Measurements from ENCODE around the gene WNK1.
A peak's percentile ranks its signal among the peaks of the same experiment; 100 is the strongest.
"Not testable (repeated sequence)": the region's sequence is repeated elsewhere in the genome, so short reads cannot be mapped to it uniquely, and the experiment has no call there.

The WNK1 gene

DNA sequence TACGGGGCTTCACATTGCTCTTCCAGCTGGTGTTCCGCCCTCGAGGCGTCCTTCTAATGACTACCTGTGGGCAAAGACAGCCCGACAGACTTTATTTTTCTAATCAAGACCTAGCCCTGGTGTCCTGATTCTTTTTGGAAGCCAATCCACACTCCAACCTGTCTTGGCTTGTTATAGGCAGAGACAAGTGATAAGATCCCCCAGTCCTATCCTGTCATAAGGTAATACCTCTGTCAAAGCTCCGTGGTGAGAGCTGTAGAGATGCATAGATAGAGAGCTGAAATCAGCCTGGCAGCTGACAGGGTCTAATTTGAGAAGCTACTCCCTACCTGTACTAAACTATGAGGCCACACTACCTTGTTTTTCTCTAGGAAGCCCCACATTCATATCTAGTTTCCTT, 11.5 kb upstream of the WNK1 start:
- FAIRE-seq (no peak), DNase-seq (ENCODE audit: low spot score) (no peak)

DNA sequence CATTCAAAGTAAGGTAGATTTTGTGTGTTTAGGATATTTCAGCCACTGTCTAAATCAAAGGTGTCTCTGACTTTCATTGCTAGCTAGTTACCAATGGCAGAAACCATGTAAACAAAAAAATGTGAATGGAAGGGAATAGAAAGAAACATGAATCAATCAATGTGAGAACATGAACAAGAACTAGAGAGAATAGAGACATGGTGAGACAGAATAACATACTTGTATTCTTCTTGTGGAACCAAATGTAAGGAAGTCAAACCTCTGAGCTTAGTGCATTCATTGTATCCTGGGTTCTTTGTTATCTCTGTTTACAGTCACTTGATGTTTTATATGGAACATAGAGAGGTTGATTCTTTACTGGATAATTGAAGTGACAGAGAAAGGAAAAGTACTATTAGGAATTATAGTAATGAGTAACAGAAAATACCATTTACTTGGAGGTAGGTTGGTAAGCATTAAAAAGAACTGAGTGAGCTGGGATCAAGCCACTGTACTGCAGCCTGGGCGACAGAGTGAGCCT, 2.6 kb upstream of the WNK1 start:
- no peak for FAIRE-seq

DNA sequence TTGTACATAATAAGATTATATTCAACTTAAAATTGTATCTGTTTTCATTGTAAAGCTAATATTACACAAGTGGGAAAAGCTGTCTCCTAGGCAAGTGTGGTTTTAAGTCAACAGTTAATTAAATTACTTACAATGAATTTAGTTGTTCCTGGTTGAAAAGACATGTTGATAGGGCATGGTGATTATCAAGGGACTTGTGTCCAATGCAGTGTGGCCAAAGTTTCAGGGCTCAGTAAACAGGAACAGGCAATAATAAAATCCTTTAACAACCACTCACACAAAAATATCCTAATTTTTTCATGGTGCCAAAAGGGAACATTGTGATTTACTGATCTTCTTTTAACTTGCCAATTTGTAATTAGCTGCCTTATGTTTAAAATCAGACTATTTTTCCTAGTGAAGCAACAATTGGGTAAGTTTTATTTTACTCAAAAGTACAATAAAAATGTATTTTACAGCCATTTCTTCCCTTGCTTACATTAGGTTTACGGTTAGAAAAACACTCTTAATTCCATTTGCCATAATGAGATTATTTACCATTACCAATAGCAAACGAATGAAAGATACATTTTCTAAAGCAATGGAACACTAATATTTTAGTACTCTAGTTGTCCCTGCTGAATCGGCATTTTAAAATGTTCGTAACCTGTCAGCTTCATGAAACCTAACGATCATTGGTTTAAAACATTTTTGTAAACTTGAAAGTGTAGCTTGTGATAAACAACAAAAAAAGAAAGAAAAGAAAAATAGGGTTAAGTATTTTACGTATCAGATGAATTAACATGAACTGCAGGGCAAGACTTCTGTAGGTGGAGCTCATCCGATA, 1.8 kb upstream of the WNK1 start:
- FAIRE-seq (no peak), DNase-seq (ENCODE audit: low spot score) (no peak)

More for the DNA sequence above, 2.6 kb upstream of the WNK1 start:
- no peak for DNase-seq (ENCODE audit: low spot score)

DNA sequence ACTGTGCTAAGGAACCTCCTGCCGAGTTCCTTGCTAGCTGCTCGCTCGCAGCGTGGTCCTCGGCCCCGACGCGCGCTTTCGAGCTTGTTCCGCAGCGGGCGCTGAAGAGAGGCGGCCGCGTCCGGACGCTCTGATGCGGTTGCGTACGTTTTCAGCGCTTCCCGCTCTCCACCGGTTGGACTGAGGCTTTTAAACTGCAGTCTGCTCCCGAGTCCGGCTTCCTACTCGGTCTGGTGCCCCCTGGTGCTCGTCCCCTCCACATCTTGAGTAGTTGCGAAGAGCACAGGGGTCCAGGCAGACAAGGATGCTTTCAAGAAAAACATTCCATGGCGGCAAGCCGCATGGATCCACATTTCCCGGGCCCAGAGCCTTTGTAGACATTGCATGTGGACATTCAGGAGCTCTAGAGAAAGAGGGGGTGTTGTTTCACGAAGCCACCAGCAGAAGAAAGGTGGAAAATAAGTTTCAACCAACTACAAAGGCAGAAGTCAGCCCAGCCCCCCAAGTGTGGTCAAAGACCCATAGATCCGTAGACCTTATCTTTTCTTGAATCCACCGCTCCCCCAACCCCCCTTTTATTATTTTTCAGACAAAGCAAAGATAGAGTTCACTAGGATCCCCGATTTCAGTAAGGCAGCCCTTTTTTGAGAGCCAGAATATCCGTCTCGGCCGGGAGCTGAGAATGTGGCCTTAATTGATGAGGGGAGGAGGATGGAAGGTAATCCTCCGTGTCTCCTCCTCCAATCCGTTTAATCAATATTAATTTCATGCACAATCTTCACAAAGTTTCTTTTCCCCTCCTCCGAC, 984 bp upstream of the WNK1 start:
- FAIRE-seq (peak; percentile 86), DNase-seq (ENCODE audit: low spot score) (peak; percentile 92)

DNA sequence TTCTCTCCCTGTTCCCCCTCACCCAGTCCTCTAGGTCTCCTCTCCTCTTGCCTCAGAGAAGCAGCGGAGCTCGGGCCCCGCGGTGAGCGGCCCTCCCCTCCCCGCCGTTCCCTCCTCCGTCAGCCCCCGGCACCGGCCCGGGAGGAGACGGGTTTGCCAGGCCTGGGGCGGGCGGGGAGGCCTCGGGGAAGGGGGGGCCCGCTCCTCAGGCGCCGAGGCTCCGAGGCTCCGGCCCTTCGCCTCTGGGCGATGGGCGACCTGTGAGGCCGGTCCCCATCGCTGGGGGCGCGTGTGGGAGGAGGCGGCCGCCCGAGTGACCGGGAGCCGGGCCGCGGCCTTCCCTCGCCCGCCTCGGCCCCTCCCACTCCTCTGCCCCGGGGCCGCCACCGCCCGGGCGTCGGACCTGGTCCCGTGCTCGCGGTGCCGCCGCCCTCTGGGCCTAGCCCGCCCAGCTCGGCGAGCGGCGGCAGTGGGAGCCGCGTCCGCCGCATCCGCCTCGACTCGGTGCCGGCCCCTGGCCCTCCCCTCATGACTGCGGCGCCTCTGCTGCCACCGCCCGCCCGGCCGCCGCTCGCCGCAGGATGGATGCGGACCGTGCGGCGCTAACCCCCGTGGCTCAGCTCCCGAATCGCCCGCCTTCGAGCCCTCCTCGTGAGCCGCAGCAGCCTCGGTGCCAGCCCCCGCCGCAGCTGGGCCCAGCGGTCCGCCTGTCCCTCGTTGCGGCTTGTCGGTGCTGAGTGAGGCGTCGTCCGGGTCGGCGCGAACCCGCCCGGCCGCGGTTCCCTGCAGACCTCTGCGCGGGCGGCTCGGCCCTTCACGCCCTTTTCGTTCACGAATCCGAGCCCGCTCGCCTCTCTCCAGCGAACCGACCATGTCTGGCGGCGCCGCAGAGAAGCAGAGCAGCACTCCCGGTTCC, 574 bp downstream of the WNK1 start:
- no peak for FAIRE-seq
- DNase-seq (ENCODE audit: low spot score): no peak

DNA sequence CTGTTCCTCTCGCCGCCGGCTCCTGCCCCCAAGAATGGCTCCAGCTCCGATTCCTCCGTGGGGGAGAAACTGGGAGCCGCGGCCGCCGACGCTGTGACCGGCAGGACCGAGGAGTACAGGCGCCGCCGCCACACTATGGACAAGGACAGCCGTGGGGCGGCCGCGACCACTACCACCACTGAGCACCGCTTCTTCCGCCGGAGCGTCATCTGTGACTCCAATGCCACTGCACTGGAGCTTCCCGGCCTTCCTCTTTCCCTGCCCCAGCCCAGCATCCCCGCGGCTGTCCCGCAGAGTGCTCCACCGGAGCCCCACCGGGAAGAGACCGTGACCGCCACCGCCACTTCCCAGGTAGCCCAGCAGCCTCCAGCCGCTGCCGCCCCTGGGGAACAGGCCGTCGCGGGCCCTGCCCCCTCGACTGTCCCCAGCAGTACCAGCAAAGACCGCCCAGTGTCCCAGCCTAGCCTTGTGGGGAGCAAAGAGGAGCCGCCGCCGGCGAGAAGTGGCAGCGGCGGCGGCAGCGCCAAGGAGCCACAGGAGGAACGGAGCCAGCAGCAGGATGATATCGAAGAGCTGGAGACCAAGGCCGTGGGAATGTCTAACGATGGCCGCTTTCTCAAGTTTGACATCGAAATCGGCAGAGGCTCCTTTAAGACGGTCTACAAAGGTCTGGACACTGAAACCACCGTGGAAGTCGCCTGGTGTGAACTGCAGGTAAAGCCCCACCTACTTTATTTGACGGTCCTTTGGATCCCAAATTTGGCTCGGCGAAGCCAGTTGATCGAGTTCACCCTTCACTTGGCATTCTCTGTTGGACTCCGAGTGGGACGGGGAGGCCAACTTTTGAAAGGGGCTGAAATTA, 1.5 kb downstream of the WNK1 start:
- no peak for FAIRE-seq
- DNase-seq (ENCODE audit: low spot score): peak; percentile 9

DNA sequence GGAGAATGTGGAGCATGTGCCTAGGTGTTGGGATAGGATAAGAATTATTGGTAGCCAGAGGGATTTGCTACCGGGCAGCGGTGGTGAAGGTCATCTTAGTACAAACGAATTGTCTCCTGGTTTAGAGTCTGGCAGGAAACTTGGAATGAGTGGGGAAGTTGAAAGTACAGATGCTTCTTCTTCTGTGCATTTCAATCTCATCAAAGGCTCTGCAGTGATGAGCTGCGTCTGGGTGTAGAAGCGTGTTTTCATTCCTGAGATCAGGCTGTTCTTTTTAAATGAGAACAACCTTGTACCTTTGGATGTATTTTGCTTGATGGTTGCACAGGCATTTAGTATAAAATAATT, 2.1 kb downstream of the WNK1 start:
- DNase-seq (ENCODE audit: low spot score) (no peak), FAIRE-seq (no peak)

DNA sequence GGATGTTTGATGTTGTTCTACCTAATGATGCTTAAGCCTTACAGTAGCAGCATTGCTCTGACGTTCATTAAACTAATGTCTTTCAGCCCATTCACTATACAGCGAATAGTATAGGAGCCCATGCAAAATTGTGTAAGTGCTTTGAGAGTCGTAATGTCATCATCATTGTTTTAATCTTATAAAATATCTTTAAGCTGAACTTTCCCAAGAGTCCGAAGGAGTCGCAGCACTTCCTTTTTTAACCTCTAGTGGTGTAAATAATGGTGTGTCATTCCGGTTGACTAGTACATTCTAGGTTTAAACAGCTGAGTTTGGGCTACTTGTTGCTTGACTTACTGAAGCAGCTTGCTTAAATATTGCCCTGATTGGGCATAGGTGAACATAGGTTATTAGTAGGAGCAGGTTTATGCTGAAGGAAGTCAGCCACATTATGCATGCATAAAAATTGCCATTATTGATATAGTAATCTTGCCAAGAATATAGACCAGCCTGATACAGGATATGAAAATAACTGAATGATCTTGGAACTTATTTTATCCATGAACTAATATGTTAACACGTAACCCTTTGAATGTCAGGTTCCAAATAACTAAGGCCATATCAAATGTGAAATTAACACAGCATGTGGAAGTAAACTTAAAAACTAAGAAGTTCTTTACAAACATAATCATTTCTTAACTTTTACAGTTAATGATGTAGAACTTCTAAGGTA, 2.6 kb downstream of the WNK1 start:
- FAIRE-seq: peak; percentile 58

DNA sequence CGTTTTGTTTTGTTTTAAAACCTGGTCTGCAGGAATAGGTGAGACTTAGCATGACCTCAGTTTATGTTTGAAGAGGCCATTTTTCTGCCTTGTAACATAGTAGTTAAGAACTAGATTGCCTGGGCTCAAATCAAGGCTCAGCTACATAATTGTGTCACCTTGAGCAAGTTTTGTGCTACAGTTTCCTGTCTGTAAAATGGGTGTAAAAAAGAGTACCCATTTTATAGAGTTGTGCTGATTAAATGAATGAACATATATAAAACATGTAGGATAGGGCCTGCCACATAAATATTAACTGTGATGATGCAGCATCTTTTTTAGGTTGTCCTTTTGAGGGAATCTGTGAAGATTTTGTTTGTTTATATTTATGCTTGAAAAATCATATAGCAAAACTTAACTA, 7.2 kb downstream of the WNK1 start:
- DNase-seq (ENCODE audit: low spot score) (no peak), FAIRE-seq (no peak)

More for the DNA sequence above, 2.6 kb downstream of the WNK1 start:
- DNase-seq (ENCODE audit: low spot score): peak; percentile 56

DNA sequence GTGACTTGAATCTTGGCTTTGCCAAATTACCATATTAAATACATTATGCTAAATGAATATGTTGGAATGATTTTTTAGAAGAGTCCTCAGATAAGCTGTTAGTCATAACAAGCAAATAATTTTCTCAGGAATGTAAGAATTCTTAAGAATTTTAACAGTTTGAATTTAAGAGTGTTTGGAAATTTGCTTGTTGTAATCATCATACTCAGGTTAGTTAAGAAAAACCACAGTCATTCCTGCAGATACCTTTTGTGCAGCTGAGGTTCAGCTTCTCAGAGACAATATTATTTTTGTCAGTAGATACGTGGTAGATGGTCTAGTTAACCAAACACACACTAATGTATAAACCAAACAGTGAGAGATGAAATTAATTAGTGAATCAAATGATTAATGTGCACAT, 8.9 kb downstream of the WNK1 start:
- no peak for FAIRE-seq
- DNase-seq (ENCODE audit: low spot score): no peak

DNA sequence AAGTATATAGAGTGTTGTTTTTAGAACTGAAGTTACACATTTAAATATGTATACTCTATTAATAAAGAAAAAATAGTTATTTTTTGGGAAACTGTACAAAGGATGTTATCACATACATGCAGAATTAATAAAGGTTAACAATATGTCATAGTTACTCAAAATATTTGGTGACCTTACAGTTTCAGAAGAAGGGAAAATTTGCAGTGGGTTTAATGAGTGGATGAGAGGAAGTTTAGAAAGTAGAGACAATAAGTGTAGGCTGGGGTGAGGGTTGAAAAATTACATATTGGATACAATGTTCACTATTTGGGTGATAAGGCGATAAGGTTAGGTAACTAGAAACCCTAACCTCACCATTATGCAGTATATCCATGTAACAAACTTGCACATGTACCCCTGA, 13.5 kb downstream of the WNK1 start:
- DNase-seq (ENCODE audit: low spot score) (no peak), FAIRE-seq (no peak)

DNA sequence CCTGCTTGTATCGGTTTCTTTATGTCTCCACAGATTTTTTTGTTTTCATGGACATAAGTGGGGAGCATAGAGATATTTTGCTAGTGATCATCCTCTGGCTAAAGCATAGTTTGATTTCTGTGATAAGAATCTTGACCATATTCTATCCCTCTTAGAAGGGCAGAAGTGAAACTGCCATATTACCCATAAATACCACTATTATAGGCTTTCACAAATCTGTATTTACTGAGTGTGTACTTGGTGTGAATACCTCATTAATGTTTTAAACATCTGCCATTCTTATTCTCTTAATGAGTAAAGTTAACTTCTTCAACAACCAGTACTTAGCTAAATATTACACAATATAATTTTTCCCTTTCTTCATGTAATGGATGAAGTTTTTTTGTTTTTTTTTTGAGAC, 16.1 kb downstream of the WNK1 start:
- no peak for DNase-seq (ENCODE audit: low spot score)
- no peak for FAIRE-seq

DNA sequence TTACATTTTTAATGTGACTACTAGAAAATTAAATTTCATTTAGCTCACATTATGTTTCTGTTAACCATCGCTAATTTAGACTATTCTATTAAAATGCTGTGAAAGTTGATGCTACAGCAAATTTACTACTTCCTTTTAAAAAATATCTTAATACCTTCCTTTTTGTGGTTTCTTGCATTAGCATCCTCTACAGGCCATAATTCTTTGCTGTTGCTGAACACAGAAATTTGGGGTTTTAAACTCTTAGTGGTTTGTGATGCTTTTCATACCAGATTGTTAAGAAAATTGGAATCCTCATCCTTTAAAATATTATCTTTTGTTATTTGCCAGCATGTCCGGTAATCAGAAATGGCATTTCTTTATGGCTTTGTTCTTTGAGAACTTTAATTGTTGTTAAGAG, 18.1 kb downstream of the WNK1 start:
- no peak for DNase-seq (ENCODE audit: low spot score)
- FAIRE-seq: no peak

DNA sequence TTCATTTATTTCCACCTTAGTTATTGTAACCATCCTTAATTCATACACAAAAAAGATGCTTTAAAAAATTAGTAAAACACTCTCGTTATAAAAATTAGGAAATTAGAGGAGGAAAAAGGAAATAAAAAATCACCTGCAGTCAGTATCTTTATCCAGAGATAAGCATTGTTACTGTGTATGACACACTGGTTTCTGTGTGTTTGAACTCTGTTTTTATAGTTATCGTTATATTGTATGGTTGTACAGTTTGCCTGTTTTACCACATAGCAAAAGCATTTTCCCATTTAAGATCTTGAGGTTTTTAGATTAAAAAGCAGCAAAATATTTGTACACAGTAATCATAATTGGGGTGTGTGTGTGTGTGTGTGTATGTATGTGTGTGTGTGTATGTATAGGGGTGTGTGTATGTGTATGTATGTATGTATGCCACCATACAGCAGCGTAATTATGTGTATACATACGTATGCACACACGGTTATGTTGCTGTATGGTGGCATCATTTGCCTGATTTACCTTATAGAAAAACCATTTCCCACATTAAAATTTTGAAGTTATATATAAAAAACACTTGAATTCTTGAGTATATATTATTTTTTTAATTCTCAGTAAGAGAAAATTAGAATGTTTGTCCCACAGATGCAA, 19.8 kb downstream of the WNK1 start:
- DNase-seq (ENCODE audit: low spot score) (no peak), FAIRE-seq (no peak)

DNA sequence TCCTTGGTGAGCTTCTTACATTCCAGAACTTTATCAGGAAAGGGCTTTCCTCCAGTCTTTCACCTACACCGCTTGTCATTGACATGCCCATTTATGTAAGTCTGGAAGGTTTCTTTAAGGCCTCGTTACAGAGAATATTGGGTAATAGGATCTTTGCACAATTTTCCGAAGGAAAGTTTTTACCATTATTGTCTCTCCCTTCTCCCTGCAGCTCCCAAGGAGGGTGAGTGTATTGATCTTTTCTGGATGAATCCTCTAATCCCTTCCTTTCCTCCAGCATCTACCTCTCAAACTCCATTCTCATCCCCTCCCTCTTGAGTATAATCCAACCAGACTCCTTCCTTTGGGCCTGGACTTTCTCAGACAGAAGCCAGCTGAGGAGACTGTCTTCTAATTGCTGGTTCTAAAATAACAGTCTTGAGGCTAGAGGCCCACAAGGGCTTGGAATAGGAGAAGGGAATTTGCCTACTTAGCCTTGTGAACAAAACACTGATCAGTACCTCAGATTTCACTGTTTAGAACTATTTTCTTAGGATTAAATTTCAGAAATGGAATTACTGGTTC, 21.8 kb downstream of the WNK1 start:
- no peak for FAIRE-seq
- DNase-seq (ENCODE audit: low spot score): no peak

DNA sequence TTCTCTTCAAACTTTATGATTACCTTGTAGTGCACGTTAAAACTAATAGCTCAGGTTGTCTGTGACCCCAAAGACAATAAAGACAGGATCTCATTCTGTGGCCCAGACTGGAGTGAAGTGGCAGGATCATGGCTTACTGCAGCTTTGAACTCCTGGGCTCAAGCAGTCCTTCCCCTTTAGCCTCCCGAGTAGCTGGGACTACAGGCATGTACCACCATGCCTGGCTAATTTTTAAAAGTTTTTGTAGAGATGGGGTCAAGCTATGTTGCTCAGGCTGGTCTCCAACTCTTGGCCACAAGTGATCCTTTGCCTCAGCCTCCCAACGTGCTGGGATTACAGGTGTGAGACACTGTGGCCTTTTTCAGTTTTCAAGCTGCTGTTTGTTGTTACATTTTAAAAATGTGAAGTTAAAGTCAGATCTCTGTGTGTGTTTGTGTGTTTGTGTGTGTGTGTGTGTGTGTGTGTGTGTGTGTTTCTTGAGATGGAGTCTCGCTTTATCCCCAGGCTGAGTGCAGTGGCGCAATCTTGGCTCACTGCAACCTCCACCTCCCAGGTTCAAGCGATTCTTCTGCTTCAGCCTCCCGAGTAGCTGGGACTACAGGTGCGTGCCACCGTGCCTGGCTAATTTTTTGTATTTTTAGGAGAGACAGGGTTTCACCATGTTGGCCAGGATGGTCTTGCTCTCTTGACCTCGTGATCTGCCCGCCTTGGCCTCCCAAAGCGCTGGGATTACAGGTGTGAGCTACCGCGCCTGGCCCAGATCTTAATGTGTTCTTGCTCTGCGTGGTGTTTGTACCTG, 23.8 kb downstream of the WNK1 start:
- not testable (repeated sequence) for FAIRE-seq; DNase-seq (ENCODE audit: low spot score)

DNA sequence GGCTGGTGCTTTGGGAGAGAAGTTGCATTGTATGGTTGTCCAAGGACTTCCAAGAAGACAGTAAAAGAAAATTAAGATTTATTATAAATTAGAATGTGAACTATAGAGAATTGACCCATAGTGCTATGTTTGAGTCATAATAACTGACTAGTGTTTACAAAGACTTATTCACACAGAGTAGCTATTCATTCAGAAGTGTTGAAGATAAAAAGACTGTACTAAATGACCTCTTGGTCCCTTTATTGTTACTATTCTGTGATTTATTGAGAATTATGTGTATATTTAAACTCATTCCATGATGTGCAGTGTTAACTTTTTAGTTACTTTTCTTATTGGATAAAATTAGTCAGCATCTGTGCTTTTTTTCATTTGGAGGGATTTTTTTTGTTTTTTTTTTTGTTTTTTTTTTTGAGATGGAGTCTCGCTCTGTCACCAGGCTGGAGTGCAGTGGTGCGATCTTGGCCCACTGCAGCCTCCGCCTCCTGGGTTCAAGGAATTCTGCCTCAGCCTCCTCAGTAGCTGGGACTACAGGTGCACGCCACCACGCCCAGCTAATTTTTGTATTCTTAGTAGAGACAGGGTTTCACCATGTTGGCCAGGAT, 24.5 kb downstream of the WNK1 start:
- DNase-seq (ENCODE audit: low spot score); FAIRE-seq: not testable (repeated sequence)

DNA sequence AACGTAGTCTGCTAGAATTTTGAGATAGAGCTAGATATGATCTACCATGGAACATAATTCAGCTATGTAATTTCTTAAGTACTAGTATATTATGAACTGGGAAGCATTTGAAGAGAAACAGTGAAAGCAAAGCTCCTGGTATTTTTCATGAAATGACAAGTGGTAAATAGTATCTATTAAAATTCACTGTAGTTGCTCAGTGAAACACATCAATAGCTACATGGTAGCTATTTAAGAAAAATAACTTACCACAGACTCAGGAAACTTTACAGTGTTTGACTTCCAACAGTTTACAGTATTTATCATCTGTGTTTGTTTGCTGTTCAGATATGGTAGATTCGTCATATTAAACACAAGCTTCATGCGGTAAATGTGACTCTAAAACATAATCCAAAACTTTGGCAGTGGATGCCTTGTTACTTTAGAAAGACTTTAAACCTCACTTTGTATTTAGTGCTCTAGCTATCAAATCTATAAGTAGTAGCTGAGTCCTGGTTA, 25.2 kb downstream of the WNK1 start:
- DNase-seq (ENCODE audit: low spot score) (no peak), FAIRE-seq (no peak)
